ENCODE data around the gene ARHGEF9.

- TF ChIP-seq, protein P1, sequence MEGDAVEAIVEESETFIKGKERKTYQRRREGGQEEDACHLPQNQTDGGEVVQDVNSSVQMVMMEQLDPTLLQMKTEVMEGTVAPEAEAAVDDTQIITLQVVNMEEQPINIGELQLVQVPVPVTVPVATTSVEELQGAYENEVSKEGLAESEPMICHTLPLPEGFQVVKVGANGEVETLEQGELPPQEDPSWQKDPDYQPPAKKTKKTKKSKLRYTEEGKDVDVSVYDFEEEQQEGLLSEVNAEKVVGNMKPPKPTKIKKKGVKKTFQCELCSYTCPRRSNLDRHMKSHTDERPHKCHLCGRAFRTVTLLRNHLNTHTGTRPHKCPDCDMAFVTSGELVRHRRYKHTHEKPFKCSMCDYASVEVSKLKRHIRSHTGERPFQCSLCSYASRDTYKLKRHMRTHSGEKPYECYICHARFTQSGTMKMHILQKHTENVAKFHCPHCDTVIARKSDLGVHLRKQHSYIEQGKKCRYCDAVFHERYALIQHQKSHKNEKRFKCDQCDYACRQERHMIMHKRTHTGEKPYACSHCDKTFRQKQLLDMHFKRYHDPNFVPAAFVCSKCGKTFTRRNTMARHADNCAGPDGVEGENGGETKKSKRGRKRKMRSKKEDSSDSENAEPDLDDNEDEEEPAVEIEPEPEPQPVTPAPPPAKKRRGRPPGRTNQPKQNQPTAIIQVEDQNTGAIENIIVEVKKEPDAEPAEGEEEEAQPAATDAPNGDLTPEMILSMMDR (IDR thresholded peaks at IDR 0.05): no peak
- TF ChIP-seq POLR2A (IDR thresholded peaks at IDR 0.05): no peak
These were observed 41.4 kb downstream of the ARHGEF9 start for GRCh38 chrX:63743596-63743995.
